Stimulated activated CD4-positive, alpha-beta T cell treated with anti-CD3 and anti-CD28 coated beads, Interleukin-4, amount 100 ng/mL, for 4 hours (primary cell): ENCODE measurements around the gene SLIT3.

Experiments
- DNase-seq, 2 experiments: peaks; one replicate each; pipeline ENCODE4 v3.0.0-alpha.2; 2020

The SLIT3 gene

DNA sequence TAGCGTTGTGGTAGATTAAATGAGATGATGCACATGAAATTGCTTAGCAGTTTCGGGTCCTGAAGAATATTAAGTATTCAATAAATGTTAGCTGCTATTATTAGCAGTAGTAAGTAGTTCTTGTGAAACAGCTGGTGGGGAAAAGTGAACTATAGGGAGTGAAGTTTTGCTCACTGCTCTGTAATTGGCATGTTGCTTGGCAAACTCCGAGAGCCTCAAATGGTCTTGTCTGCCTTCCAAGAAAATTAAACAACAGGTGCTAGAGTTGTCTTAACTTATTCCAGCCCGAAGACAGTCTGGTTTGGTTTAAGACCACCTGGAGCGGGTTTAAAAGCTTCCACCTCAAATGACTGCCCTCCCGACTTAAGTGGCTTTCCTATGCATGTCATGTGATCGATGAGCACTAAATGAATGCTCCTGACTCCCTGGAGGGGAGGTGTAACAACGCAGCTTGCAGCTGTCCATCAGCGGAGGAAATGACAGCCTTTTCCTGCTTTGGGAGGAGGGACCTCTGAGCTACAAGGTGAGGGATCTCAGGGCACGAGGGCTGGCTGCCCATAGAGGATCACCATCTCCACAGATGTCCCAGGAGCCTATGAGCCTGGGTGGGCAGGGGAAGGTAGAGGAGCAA, 518.9 kb downstream of the SLIT3 start:
- no peak for DNase-seq

DNA sequence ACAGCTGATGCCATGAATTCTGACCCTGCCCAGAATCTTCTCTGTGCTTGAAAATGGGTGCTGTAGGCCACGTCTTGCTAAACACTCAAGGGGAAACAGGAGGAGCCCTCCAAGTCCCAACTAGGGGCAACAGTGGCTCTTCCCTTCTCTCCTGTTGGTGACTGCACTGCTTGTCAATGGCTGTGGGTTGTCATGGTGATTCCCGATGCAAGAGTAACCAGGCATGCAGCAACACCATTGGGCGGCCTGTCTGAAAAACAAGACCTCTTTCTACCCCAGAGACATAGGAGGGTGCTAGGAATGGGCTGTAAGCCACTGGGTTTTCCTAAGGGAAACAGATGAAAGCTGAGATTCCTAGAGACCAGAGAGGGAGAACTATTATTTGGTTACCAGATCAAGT, 520.1 kb downstream of the SLIT3 start:
- no peak for DNase-seq

GRCh38 chr5:168779333-168779732, 521.6 kb downstream of the SLIT3 start:
- DNase-seq, result no peak

GRCh38 chr5:168778536-168778935, 522.4 kb downstream of the SLIT3 start:
- DNase-seq, result no peak

DNA sequence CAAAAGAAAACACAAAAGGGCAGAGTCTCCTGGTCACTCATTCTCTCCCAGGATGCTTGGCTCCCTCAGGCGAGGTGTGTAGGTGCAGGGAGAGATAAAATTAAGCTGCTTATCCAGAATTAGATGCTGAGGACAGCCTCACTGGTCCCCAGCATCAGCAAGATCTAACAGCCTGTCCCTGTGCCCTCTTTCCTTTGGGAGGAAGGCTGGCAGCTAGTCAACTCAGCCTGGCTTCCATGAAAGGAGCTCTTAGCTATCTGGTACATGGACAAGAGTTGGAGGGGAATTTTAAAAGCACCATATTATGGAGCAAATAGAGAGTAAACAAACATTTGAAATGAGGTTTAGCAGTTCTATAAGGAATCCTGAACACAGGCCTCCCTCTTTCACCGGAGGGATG, 523.3 kb downstream of the SLIT3 start:
- no peak for DNase-seq

GRCh38 chr5:168776070-168776469, 524.9 kb downstream of the SLIT3 start:
- no peak for DNase-seq

DNA sequence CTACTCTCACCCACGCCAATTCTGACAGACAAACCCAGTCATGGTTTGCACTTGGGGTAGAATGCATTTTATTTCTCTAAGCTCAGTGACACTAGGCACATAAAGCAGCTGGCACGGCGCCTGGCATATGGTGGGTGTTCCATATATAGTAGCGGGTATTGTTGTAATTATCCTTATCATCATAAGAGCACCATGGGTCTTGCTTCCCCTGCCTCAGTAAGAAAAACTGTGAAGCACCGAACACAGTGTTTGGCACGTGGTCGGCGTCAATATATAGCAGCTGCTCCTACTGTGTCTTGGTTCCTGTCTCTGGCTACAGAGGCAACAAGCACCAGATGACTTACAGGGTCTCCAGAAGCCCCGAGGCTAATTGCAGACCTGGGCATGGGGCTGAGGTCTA, 527.7 kb downstream of the SLIT3 start:
- DNase-seq, result no peak

GRCh38 chr5:168772316-168772961, 528.5 kb downstream of the SLIT3 start:
- DNase-seq, result no peak

DNA sequence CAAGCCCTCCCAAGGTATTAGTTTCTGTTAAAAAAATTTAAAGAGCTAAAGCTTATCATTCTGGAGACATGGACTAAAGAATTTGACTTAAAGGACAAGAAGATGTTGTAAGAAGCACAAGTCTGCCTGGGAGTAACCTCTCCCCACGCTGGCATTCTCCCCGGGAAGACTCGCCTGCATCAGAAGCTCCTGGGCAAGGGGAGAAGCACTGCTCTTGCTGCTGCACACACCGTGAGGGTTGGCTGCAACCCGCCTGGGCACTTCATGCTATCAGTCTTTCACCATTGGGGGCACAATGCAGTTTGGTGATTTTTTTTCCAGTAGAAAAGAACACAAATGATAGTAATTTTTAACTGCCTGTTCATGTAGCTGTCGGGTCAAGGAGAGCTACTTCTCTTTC, 529.3 kb downstream of the SLIT3 start:
- no peak for DNase-seq

- DNase-seq, result no peak
Measured at GRCh38 chr5:168770996-168771395, 529.9 kb downstream of the SLIT3 start.

GRCh38 chr5:168770036-168770498, 530.9 kb downstream of the SLIT3 start:
- no peak for DNase-seq

GRCh38 chr5:168768172-168768571, 532.8 kb downstream of the SLIT3 start:
- no peak for DNase-seq

DNA sequence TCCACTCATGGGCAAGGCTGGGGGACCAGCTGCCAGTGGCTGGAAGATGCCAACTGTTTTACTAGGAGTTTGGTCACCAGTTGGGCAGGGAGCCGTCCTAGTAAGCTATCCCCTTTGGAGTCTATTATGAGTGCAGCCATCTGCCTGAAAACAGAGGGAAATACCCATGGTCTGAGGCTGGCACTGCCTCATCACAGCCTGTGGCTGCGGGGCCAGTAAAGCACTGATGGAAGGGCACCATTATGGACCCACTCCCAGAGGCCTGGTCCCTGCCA, 534.6 kb downstream of the SLIT3 start:
- DNase-seq, result no peak

- DNase-seq, result no peak
Measured at GRCh38 chr5:168765551-168766425, 535.2 kb downstream of the SLIT3 start.

- no peak for DNase-seq
Measured at GRCh38 chr5:168765086-168765550, 535.8 kb downstream of the SLIT3 start.

GRCh38 chr5:168756453-168757391, 544.2 kb downstream of the SLIT3 start:
- DNase-seq, result no peak

DNA sequence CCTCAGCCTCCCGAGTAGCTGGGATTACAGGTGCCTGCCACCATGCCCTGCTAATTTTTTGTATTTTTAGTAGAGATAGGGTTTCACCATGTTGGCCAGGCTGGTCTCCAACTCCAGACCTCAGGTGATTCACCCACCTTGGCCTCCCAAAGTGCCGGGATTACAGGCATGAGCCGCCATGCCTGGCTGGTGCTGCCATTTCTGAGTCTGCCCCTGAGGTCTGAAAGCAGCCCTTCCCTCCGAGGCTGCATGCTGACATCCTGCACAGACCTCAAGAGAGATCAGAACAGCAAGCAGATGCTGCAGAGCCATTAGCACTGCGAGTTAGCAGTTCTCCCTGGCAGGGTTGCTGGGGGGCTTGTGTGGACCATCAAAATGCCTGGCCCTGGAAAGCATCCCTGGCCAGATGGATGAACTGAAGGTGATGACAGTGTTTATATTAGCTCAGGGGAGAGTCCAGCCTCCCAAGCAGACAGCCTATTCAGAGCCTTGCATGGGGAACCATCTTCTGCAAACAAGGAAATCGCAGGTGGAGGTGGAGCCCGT, 545.3 kb downstream of the SLIT3 start:
- no peak for DNase-seq

DNA sequence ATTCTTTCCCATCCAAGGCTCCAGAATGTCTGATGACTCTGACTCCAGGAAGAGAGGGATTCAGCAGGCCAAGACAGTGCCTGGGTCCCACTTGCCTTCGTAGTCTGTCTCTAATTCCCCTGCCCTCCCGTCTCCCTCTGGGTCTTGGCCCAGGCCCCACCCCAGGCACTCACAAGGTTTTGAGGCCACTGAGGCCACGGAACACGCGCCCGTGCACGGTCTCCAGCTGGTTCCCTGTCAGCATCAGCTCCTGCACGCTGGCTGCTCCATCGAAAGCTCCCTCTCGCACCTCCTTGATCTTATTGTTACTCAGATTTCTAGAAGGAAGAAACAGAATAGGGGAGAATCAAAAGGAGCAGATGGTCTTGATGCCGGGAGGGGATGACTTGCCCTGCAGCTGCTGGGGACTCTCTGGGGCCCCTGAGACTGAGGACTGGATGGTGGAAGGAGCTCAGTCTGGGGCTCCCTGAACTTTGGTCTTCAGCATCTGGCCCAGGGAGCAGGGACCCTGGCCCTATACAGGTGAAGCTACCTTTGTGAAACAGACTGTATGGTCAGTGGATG, 547.2 kb downstream of the SLIT3 start:
- DNase-seq, result no peak

- no peak for DNase-seq
Measured at GRCh38 chr5:168752416-168753190, 548.3 kb downstream of the SLIT3 start.

DNA sequence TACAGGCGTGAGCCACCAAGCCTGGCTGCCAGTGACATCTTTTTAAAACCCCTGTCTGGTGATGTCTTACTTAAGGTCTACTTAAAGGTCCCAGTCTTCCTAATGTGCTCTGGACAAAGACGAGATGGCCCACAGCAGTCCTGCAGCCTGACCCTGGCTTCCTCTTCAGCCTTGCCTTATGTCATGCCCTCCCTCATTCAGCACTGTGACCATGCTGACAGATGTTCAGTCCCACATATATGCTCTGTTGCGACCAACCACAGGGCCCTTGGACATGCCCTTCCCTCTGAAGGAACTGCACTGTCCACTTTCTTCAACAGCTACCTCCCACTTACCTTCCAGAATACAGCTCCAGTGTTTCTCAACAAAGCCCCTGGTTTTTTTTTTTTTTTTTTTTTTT, 548.9 kb downstream of the SLIT3 start:
- DNase-seq, result no peak

GRCh38 chr5:168750926-168751325, 550.0 kb downstream of the SLIT3 start:
- no peak for DNase-seq
